ENCODE results near the gene MYO9A. TPM values are rescaled to one million over a fixed set of nuclear protein-coding genes. Genes with fewer than 3 reads are reported as not detected.

MYO9A gene
- total and polyA plus RNA-seq, 2 donors (not counting 1 experiment from before 2014, with no cell fraction given), result 6.2 to 66.1 TPM

GRCh38 chr15:72154316-72154715, 36.4 kb upstream of the MYO9A start:
- DNase-seq (no peak), ATAC-seq (ENCODE audit: low read depth) (no peak)
- H3K9ac ChIP-seq (ENCODE audit: low read length), result no peak overlapping the region
- H3K4me1 ChIP-seq (ENCODE audit: control insufficient read depth in 2 of 2, insufficient read depth in 2 of 2, low read length in 2 of 2), result peaks cover 0 to 5% of the 10 kb centered on the region in 2 donors
- intact Hi-C loops (cut with micrococcal nuclease), result loop anchor here (10.0 kb wide), 2 partner anchors 110 to 290 kb away; no protein-coding TSS in a partner anchor
- no peak overlapping the region for H3K27ac ChIP-seq (ENCODE audit: low read length in 2 of 2)
- peaks cover 9% of the 10 kb centered on the region for H3K4me1 Mint-ChIP-seq
- H2AFZ ChIP-seq (ENCODE audit: insufficient read depth, low read depth, low read length, poor library complexity, severe bottlenecking), result no peak overlapping the region
- H3K9me3 ChIP-seq (ENCODE audit: control extremely low read depth in 1 of 3, control insufficient read depth in 2 of 3, insufficient read depth in 1 of 3, low read length in 2 of 3), result no peaks in the 10 kb centered on the region
- 96% methylated on average over 6 of the region's 7 CpGs for WGBS (ENCODE audit: insufficient coverage)
- no peaks in the 10 kb centered on the region for H4K20me1 ChIP-seq (ENCODE audit: control insufficient read depth, insufficient read depth, low read length, poor library complexity, severe bottlenecking)
- no peaks in the 10 kb centered on the region for H3K79me2 ChIP-seq (ENCODE audit: control insufficient read depth, insufficient read depth, low read length)
- H3K27me3 ChIP-seq (replicated peaks in 1 of 4; ENCODE audit: control extremely low read depth in 1 of 4, control insufficient read depth in 3 of 4, insufficient read depth in 4 of 4, low read length in 3 of 4), result peaks cover 0 to 7% (median 0%) of the 10 kb centered on the region in 4 experiments
- H3K27ac Mint-ChIP-seq, result no peak overlapping the region
- no peak overlapping the region for H3K4me3 Mint-ChIP-seq
- POLR2A ChIA-PET, result no interaction called here
- CTCF ChIA-PET, result interaction anchor here (0.5 to 3.3 kb wide), 8 partner anchors 46 to 411 kb away, joined by 3 to 25 read pairs (median 6); no protein-coding TSS in a partner anchor
- H3K9me3 Mint-ChIP-seq (ENCODE audit: insufficient read depth), result no peaks in the 10 kb centered on the region
- H3K4me2 ChIP-seq (replicated peaks; ENCODE audit: low read depth, low read length, poor library complexity, severe bottlenecking), result no peak overlapping the region
- no peak for TF ChIP-seq EZH2 (IDR thresholded peaks at IDR 0.05; ENCODE audit: borderline replicate concordance, insufficient read depth, low read depth, low read length, poor library complexity, severe bottlenecking)
- TF ChIP-seq CTCF (IDR thresholded peaks at IDR 0.05), result no peak
- no peaks in the 10 kb centered on the region for H3K36me3 ChIP-seq (replicated peaks in 1 of 2; ENCODE audit: control extremely low read depth in 1 of 2, control insufficient read depth in 1 of 2, extremely low read depth in 1 of 2, insufficient read depth in 2 of 2, low read length in 1 of 2)
- H3K27me3 Mint-ChIP-seq, result no peaks in the 10 kb centered on the region
- H3K4me3 ChIP-seq (ENCODE audit: control extremely low read depth in 1 of 5, extremely low read depth in 1 of 5, insufficient read depth in 1 of 5, low read depth in 2 of 5, low read length in 4 of 5), result no peak overlapping the region

GRCh38 chr15:72153269-72154000, 35.5 kb upstream of the MYO9A start:
- no peak overlapping the region for H3K4me2 ChIP-seq (replicated peaks; ENCODE audit: low read depth, low read length, poor library complexity, severe bottlenecking)
- no peak overlapping the region for H3K27ac ChIP-seq (ENCODE audit: low read length in 2 of 2)
- H3K9ac ChIP-seq (ENCODE audit: low read length), result no peak overlapping the region
- DNase-seq (no peak), ATAC-seq (ENCODE audit: low read depth) (no peak)
- Mint-ChIP-seq H3K4me1 (peaks cover 9% of the 10 kb centered on the region), H3K4me3 (no peak overlapping the region), H3K27ac (no peak overlapping the region), H3K9me3 (ENCODE audit: insufficient read depth) (no peaks in the 10 kb centered on the region), H3K27me3 (no peaks in the 10 kb centered on the region)
- TF ChIP-seq CTCF (IDR thresholded peaks at IDR 0.05) (no peak), EZH2 (IDR thresholded peaks at IDR 0.05; ENCODE audit: borderline replicate concordance, insufficient read depth, low read depth, low read length, poor library complexity, severe bottlenecking) (no peak)
- H3K4me1 ChIP-seq (ENCODE audit: control insufficient read depth in 2 of 2, insufficient read depth in 2 of 2, low read length in 2 of 2), result peaks cover 0 to 5% of the 10 kb centered on the region in 2 donors
- H4K20me1 ChIP-seq (ENCODE audit: control insufficient read depth, insufficient read depth, low read length, poor library complexity, severe bottlenecking), result no peaks in the 10 kb centered on the region
- intact Hi-C loops (cut with micrococcal nuclease), result loop anchor here (10.0 kb wide), 2 partner anchors 109 to 289 kb away; no protein-coding TSS in a partner anchor
- no peak overlapping the region for H3K4me3 ChIP-seq (ENCODE audit: control extremely low read depth in 1 of 5, extremely low read depth in 1 of 5, insufficient read depth in 1 of 5, low read depth in 2 of 5, low read length in 4 of 5)
- peaks cover 0 to 7% (median 0%) of the 10 kb centered on the region in 4 experiments for H3K27me3 ChIP-seq (replicated peaks in 1 of 4; ENCODE audit: control extremely low read depth in 1 of 4, control insufficient read depth in 3 of 4, insufficient read depth in 4 of 4, low read length in 3 of 4)
- H3K79me2 ChIP-seq (ENCODE audit: control insufficient read depth, insufficient read depth, low read length), result no peaks in the 10 kb centered on the region
- CTCF ChIA-PET, result interaction anchor here (0.5 to 3.3 kb wide), 14 partner anchors 12 to 721 kb away, joined by 3 to 25 read pairs (median 3); no protein-coding TSS in a partner anchor
- H2AFZ ChIP-seq (ENCODE audit: insufficient read depth, low read depth, low read length, poor library complexity, severe bottlenecking), result no peak overlapping the region
- no peaks in the 10 kb centered on the region for H3K36me3 ChIP-seq (replicated peaks in 1 of 2; ENCODE audit: control extremely low read depth in 1 of 2, control insufficient read depth in 1 of 2, extremely low read depth in 1 of 2, insufficient read depth in 2 of 2, low read length in 1 of 2)
- POLR2A ChIA-PET, result no interaction called here
- WGBS (ENCODE audit: insufficient coverage), result 100% methylated on average over 1 of the region's 5 CpGs
- no peaks in the 10 kb centered on the region for H3K9me3 ChIP-seq (ENCODE audit: control extremely low read depth in 1 of 3, control insufficient read depth in 2 of 3, insufficient read depth in 1 of 3, low read length in 2 of 3)

Data from B cell (primary cell).